HCT116 (cell line): ENCODE measurements around the gene SH3D19. TPM values are rescaled to one million over a fixed set of nuclear protein-coding genes. Genes with fewer than 3 reads are reported as not detected.
A peak's percentile ranks its signal among the peaks of the same experiment; 100 is the strongest.

Experiments used
- ATAC-seq: fragments of 200-7000 bp; cut with Tn5 transposase; 2 replicates; pipeline ENCODE4 v1.9.1; 2020; ENCODE audit warnings: mild to moderate bottlenecking, moderate library complexity
- BruUV-seq: library from RNA; stranded (reverse); fragments of 400-500 nt; replicated peaks from 2 replicates; lab custom pipeline; 2021; lab: Mats Ljungman, UMichigan
- CTCF ChIA-PET: fragments of 300-600 bp; sonication (Branson Sonifier 250); formaldehyde crosslinking; loops from one replicate; lab custom pipeline; 2021; ENCODE audit warnings: antibody characterized with exemption; lab: Charles Lee
- POLR2A ChIA-PET: fragments of 300-600, 350-600 bp; sonication (Branson Sonifier 250); formaldehyde crosslinking; loops from one replicate; lab custom pipeline; 2021; ENCODE audit warnings: antibody characterized with exemption; lab: Charles Lee
- RAD21 ChIA-PET, 2 experiments: fragments of 300-600 bp; sonication (Branson Sonifier 250); formaldehyde crosslinking; loops; one replicate each; lab custom pipeline; 2023; ENCODE audit warnings: low total read pairs in 2 of 2; ENCODE audit not compliant: uncharacterized antibody in 2 of 2, unreplicated experiment in 2 of 2, low non-redundant PET in 1 of 2; lab: Charles Lee
- DNase-seq: peaks from one replicate; pipeline ENCODE4 v3.0.0-alpha.2; 2010; ENCODE audit warnings: low read depth, low spot score
- H2AFZ ChIP-seq: fragments of 200-600 bp; shearing (Covaris generic), sonication (generic); 2 replicates; pipeline ENCODE4 v1.6.1; 2017; ENCODE audit warnings: low read depth, mixed run types, mixed read lengths, antibody characterized with exemption, low read length; ENCODE audit not compliant: poor library complexity, severe bottlenecking
- H3K27ac ChIP-seq: 2 replicates; pipeline ENCODE4 v1.5.1; 2012; ENCODE audit warnings: low read depth, low read length
- H3K27me3 ChIP-seq: fragments of 200-600 bp; sonication (generic); 2 replicates; pipeline ENCODE4 v1.6.1; 2016; ENCODE audit warnings: mixed run types, low read length, mixed read lengths; ENCODE audit not compliant: insufficient read depth
- H3K36me3 ChIP-seq, 2 experiments: fragments of 200-500 bp in 1 of 2; fragments of 200-600 bp in 1 of 2; sonication (Bioruptor generic) in 1 of 2; sonication (generic) in 1 of 2; 2 replicates each; pipeline versions ENCODE4 v1.5.1 to v1.6.1; 2014 to 2016; ENCODE audit warnings: low read length in 2 of 2, inconsistent platforms in 1 of 2, mixed read lengths in 1 of 2, mixed run types in 1 of 2; ENCODE audit not compliant: insufficient read depth in 2 of 2, control insufficient read depth in 1 of 2
- H3K4me1 ChIP-seq, 2 experiments: fragments of 200-600 bp in 1 of 2; sonication (generic) in 1 of 2; 2 replicates each; pipeline versions ENCODE4 v1.5.1 to v1.6.1; 2012 to 2017; ENCODE audit warnings: low read length in 2 of 2, inconsistent platforms in 1 of 2, mild to moderate bottlenecking in 1 of 2, mixed read lengths in 1 of 2, mixed run types in 1 of 2, moderate library complexity in 1 of 2; ENCODE audit not compliant: insufficient read depth in 2 of 2, control insufficient read depth in 1 of 2
- H3K4me2 ChIP-seq: fragments of 200-600 bp; sonication (generic); 2 replicates; pipeline ENCODE4 v1.6.1; 2017; ENCODE audit warnings: mixed run types, low read length, mixed read lengths
- H3K4me3 ChIP-seq, 2 experiments: fragments of 200-600 bp in 1 of 2; sonication (generic) in 1 of 2; replicated peaks in 1 of 2; 2 replicates each; pipeline ENCODE4 v1.5.1; 2011 to 2016; ENCODE audit warnings: low read length in 2 of 2, control low read depth in 1 of 2, low read depth in 1 of 2, mild to moderate bottlenecking in 1 of 2, mixed read lengths in 1 of 2, mixed run types in 1 of 2
- H3K79me2 ChIP-seq: fragments of 200-600 bp; sonication (generic); 2 replicates; pipeline ENCODE4 v1.6.1; 2017; ENCODE audit warnings: mild to moderate bottlenecking, mixed run types, low read length, moderate library complexity, mixed read lengths; ENCODE audit not compliant: insufficient read depth
- H3K9ac ChIP-seq: fragments of 200-600 bp; sonication (generic); 2 replicates; pipeline ENCODE4 v1.6.1; 2016; ENCODE audit warnings: low read length, mixed read lengths
- H3K9me2 ChIP-seq: fragments of 200-600 bp; sonication (generic), shearing (Covaris generic); 2 replicates; pipeline ENCODE4 v1.6.1; 2017; ENCODE audit warnings: mixed run types, mild to moderate bottlenecking, moderate library complexity; ENCODE audit not compliant: insufficient read depth
- H3K9me3 ChIP-seq, 2 experiments: fragments of 200-500 bp in 1 of 2; fragments of 200-600 bp in 1 of 2; sonication (Bioruptor generic) in 1 of 2; sonication (generic) in 1 of 2; 2 replicates each; pipeline ENCODE4 v1.6.1; 2014 to 2017; ENCODE audit warnings: low read length in 2 of 2, mixed read lengths in 2 of 2, inconsistent platforms in 1 of 2, low read depth in 1 of 2, mild to moderate bottlenecking in 1 of 2, mixed run types in 1 of 2, moderate library complexity in 1 of 2; ENCODE audit not compliant: control insufficient read depth in 1 of 2, insufficient read depth in 1 of 2
- H4K20me1 ChIP-seq: fragments of 200-600 bp; sonication (generic), shearing (Covaris generic); 2 replicates; pipeline ENCODE4 v1.6.1; 2017; ENCODE audit warnings: mixed run types, mild to moderate bottlenecking, moderate library complexity; ENCODE audit not compliant: insufficient read depth
- CTCF ChIP-seq, 3 experiments: fragments of 200-600 bp in 1 of 3; sonication (generic) in 1 of 3; IDR thresholded peaks in 2 of 3; conservative IDR thresholded peaks in 1 of 3; 2 replicates each; pipeline ENCODE4 v1.5.1; 2012 to 2017; ENCODE audit warnings: low read depth in 2 of 3, low read length in 2 of 3, antibody characterized with exemption in 1 of 3, borderline replicate concordance in 1 of 3, control low read depth in 1 of 3, mild to moderate bottlenecking in 1 of 3, mixed read lengths in 1 of 3, mixed run types in 1 of 3, moderate library complexity in 1 of 3; ENCODE audit not compliant: insufficient read depth in 1 of 3
- POLR2A ChIP-seq: IDR thresholded peaks from 2 replicates; pipeline ENCODE4 v1.7.0; 2011; ENCODE audit warnings: borderline replicate concordance; ENCODE audit not compliant: insufficient read depth, insufficient read length; ENCODE audit errors: extremely low read depth
- REST ChIP-seq: IDR thresholded peaks from 2 replicates; pipeline ENCODE4 v1.6.1; 2012; ENCODE audit warnings: low read depth
- SP1 ChIP-seq: IDR thresholded peaks from 2 replicates; pipeline ENCODE4 v1.6.1; 2012; ENCODE audit warnings: low read depth
- intact Hi-C: fragments of 100-400 bp; cut with micrococcal nuclease; formaldehyde crosslinking; loops from 2 replicates; pipeline ENCODE4 v1.10.0; 2022
- total RNA-seq: library from RNA; stranded (reverse); gene quantifications from one replicate; pipeline ENCODE4 v1.2.1, GENCODE V29; 2021; ENCODE audit not compliant: unreplicated experiment

The SH3D19 gene
- total RNA-seq, 1 experiment from 2014 or later: 37.5 TPM

GRCh38 chr4:151304755-151305154 is 20.6 kb downstream of the SH3D19 start:
- BruUV-seq: no TSS peak
- intact Hi-C loops: no loop called here
- H3K27me3 ChIP-seq: no peaks in the 10 kb centered on the region
- no peaks in the 10 kb centered on the region for H3K9me3 ChIP-seq
- no peaks in the 10 kb centered on the region for H3K36me3 ChIP-seq
- H4K20me1 ChIP-seq: 0 out of 2 replicates have a peak, but pooled peaks cover 3% of the 10 kb centered on the region
- no peak overlapping the region for H2AFZ ChIP-seq
- no peak overlapping the region; the same call in 1 of the 2 replicates for H3K4me2 ChIP-seq
- POLR2A ChIA-PET: interaction anchor here (0.9 to 1.4 kb wide), 2 partner anchors 9 to 19 kb away, joined by 3 to 4 read pairs; no protein-coding TSS in a partner anchor
- peak; percentile 80 for ATAC-seq
- H3K9me2 ChIP-seq: no peaks in the 10 kb centered on the region
- H3K4me3 ChIP-seq: no peak overlapping the region
- peaks cover 79% of the 10 kb centered on the region for H3K79me2 ChIP-seq
- H3K4me1 ChIP-seq: peaks cover 3 to 13% of the 10 kb centered on the region in 2 experiments; a peak in 3 of 4 replicates
- H3K27ac ChIP-seq: no peak overlapping the region
- CTCF ChIA-PET: interaction anchor here (1.0 to 2.2 kb wide), 2 partner anchors 20 to 28 kb away, joined by 3 to 8 read pairs; partner anchors contain the start of genes PRSS48 and SH3D19
- H3K9ac ChIP-seq: no peak overlapping the region
- no peak for DNase-seq
- TF ChIP-seq POLR2A (no peak), SP1 (no peak), REST (no peak), CTCF (IDR thresholded peaks at IDR 0.05 in 2 of 3, conservative IDR thresholded peaks at IDR 0.05 in 1 of 3; ENCODE audit: borderline replicate concordance in 1 of 3, insufficient read depth in 1 of 3, low read depth in 2 of 3, low read length in 2 of 3) (no peak)
- RAD21 ChIA-PET: no interaction called here
